ENCODE results near the gene KIRREL2.
"Not testable (repeated sequence)": the region's sequence is repeated elsewhere in the genome, so short reads cannot be mapped to it uniquely, and the experiment has no call there.

Gene KIRREL2

DNA sequence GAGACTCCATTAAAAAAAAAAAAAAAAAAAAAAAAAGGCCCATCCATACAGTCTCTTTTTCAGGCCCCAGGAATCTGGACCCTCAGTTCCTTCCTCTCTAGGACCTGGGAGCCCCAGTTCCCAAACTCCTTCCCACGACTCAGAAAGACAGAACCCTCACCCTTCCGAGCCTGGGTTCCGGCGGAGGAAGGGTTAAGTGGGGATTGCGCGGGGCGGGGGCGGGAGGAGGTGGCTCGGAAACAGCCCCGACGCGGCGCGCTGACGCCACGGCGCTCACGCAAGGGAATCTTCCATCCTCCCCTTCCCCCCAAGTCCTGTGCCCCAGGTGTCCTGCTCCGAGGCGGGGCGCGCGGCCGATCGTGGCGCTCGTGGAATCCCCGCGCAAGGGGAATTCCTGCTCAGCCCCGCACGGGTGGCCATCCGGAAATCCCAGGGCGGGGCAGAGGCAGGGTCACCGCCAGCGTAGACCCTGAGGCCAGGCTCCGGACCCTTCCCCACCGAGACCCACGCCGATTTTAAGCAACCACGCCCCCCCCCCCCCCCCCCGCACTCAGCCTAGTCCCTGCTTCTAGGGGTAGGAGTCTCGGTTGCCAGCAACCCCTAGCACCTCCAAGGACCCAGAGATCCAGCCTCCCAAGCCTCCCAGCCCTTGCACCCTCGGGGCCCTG is 43.0 kb downstream of the KIRREL2 start:
- DNase-seq (ENCODE audit: low read depth) = peak; percentile 81

DNA sequence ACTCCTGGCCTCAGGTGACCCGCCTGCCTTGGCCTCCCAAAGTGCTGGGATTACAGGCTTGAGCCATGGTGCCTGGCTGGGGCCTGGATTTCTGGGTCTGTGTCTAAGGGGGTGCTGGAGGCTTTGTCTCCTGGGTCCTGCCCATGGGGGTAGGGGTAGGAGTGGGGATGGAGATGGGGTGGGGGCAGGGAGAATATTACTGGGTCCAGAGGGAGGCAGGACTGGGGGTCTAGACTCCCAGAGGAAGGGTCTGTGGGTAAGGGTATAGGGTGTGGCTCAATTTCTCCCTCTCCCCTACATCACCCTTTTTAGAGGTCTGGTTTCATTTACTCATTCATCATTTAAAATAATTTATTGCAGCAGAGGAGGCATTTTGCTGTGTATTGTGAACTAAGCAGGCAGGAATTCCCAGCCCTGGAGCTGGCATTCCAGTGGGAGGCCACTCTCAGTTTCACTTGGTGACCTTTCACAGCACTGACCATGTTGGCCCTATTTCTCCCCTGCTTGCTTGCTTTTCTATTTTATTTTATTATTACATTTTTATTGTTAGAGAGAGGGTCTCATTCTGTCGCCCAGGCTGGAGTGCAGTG is 44.4 kb downstream of the KIRREL2 start:
- DNase-seq (ENCODE audit: low read depth) = no peak

DNA sequence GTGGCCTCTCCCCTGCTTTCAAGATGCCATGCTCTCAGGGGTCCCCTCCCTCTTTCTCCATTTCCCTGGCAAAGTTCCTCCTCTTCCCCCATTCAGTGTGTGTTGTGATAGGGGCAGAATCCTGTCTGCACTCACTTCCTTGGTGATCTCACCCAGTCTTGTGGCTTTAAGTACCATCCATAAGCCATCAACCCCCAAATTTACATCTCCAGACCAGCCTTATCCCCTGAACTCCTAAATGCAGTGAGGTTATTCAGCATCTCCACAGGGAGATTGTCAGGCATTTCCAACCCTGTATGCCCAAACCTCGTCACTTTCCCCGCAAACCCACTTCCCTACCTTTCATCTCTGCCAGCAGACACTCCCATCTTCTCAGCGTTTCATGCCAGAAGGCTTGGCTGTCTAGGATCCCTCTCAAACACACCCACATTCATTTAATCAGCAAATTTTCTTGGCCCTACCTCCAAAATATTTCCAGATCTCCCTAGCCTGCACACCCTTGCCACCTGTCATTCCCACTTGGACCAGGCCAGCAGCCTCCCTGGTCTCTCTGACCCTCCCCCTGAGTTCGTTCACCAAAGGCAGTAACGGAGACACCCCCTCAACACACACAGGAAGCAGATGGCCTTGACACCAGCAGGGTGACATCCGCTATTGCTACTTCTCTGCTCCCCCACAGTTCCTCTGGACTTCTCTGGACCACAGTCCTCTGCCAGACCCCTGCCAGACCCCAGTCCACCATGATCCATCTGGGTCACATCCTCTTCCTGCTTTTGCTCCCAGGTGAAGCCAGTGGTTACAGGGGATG is 45.3 kb downstream of the KIRREL2 start, which contains the start of gene HCST:
Gene HCST (plus strand): TSS at position 676 of the 808 bp plus-strand sequence. CDS start 65 bp downstream, at position 741.
- no peak for DNase-seq (ENCODE audit: low read depth)

DNA sequence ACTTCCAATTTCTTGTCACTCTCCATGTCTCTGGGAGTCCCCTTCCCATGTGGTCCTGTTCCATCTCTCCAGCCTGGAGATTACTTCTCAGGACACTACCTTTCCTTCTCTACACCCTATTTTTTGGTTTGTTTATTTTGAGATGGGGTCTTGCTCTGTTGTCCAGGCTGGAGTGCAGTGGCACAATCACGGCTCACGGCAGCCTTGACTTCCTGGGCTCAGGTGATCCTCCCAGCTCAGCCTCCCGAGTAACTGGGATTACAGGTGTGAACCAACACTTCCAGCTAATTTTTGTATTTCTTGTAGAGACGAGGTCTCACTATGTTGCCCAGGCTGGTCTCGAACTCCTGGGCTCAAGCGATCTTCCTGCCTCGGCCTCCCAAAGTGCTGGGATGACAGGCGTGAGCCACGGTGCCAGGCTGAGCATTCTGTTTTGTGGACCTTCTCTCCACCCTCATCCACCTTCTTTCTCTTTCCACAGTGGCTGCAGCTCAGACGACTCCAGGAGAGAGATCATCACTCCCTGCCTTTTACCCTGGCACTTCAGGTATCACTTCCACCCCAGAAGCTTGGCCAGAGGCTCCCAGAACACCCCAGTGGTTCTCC is 46.3 kb downstream of the KIRREL2 start:
- DNase-seq (ENCODE audit: low read depth) = no peak

DNA sequence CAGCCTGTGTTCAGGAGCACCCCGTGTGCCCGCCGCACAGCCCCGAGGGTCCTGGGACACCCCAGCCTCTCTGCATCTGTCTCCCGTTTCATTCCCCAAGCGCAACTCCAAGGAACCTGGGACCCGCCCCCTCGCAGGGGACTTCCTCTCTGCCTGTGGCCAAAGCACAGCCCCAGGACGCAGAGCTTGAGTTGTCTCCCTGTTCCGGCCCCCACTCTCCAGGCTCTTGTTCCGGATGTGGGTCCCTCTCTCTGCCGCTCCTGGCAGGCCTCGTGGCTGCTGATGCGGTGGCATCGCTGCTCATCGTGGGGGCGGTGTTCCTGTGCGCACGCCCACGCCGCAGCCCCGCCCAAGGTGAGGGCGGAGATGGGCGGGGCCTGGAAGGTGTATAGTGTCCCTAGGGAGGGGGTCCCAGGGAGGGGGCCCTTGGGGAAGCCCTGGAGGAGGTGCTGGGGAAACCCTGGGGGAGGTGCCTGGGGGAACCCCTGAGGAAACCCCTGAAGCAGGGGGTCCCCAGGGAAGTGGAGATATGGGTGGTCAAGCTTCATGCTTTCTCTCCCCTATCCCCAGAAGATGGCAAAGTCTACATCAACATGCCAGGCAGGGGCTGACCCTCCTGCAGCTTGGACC is 47.0 kb downstream of the KIRREL2 start:
- DNase-seq (ENCODE audit: low read depth) = peak; percentile 84

DNA sequence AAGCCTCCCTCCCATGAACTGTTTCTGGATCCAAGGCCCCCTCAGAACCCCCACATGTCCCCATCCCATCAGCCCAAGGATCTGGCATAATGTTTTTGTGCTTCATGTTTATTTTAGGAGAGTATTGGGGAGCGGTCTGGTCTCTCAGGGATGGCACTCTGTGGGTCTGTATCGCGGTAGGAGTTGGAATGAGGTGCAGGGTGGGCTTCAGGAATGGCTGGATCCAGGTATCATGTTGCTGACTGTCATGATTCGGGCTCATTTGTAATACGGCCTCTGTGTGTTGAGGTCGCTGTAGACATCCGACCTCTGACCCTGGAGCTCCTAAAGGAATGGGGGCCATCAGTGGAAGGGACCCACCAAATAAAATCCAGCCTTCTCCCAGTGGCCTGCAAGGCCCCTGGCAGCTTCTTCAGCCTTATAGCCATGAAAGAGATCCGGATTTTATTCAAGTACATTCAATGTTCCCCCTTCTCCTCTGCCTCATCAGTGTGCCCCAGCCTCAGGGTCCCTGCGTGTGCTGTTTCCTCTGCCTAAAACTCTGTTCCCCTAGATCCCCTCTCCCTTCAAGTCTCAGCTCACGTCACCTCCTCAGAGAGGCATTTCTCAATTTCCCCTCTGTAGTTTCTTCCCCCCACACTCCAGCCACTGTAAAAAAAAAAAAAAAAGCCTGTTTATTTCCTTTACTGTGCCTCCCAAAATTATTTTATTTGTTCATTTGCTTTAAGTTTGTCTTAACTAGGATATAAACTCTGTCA is 47.8 kb downstream of the KIRREL2 start:
- no peak for DNase-seq (ENCODE audit: low read depth)

DNA sequence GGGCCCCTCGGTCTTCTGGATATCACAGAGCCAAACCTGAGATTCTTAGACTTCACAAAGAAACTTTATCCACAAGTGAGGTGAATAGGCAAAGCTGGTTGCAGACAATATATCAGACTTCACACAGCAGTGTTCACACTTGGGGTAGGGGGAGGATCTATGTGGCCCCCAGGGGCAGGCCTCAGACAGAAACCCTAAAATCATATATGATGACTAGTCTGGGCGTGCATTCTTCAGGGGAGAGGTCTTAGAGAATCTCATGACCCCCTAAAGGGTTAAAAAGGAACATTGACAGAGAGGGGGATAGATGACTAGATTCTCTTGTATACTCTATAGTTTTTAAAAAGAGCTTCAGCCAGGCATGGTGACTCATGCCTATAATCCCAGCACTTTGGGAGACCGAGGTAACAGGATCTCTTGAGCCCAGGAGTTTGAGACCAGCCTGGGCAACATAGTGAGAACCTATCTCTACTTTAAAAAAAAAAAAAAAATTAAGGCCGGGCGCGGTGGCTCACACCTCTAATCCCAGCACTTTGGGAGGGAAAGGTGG is 48.5 kb downstream of the KIRREL2 start:
- DNase-seq (ENCODE audit: low read depth) = no peak

DNA sequence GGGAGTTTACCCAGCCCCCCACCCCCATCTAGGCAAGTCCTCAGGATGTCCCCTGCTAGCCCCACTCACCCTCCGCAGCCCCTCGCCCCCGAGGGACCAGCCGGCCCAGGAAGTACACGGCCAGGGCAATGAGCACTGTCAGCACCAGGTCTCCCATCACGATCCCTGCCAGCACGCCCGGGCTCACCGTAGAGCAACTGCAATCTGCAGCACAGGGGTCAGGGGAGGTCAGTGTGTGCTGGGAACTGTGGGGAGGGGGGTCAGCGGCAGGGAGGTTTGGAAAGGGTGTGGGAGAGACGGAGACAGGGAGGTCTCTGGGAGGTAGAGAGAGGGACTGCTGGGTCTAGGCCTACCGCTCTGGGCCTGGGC is 50.6 kb downstream of the KIRREL2 start:
- no peak for DNase-seq (ENCODE audit: low read depth)

DNA sequence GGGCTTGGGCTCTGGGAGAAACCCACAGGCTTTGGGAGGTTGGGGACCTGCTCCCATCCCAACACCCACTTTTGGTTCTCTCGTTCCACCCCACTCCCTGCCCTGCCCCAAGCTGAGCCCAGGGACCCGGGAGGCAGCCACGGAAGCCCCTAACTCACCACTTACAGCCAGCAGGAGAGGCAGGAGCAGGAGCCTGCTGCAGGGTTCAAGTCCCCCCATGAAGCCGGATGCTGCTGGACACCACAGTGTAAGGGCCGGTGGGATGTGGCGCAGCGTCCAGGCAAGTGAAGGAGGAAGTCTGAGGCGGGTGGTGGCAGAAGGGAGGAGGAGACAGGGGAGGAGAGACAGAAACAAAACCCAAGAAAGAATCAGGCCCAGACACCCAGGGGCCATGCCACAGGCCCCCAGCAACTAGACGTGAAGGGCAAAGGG is 51.3 kb downstream of the KIRREL2 start, which contains the start of gene TYROBP:
Gene TYROBP (minus strand): TSS at position 286 of the 432 bp plus-strand sequence. CDS start 67 bp downstream, at position 219.
- no peak for DNase-seq (ENCODE audit: low read depth)

DNA sequence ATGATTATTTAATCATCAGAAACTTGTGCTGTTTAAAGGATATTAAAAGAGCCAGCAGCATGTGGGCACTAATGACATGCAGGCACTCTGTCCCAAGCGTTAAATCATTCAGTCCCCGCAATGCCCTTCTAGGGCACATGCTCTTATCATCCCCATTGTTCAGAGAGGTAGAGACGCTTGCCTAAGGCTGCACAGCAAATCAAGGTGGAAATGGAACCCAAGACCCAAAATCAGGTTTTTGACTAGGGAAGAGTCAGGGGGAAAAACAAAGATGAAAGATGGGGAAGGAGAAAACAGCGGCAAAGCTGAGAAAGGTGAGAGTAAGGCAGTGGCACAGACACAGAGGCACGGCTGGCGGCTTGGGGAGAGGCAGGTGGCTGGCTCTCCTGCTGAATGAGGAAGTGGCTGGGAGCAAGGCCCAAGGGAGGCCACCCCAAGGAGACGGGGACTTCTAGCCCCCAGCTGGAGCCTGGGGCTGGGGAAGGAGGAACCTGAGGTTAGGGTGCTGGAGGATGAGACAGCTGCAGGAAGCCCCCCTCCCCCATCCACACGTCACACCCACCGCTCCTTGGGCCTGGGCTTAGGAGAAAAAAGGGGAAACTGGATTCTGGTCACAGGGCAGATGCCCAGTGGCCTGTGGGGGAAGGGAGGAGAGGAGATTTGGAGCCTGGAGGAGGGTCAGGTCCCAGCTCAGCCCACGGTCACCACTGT is 52.4 kb downstream of the KIRREL2 start:
- DNase-seq (ENCODE audit: low read depth) = no peak

DNA sequence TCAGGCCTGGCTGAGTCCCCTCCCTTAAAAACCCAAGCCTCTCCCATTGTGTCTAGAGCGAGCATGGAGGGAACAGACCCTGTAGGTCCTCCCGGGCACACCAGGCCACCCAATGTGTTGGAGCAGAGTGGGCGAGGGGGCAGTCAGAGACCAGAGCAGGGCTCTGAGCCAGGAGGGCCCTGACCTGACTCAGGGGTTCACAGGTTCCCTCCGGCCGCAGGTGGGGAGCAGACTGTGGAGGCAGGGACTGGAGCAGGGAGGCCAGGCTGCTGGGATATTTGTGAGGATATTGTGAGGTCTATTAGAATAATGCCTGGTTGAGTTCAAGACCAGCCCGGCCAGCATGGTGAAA is 52.9 kb downstream of the KIRREL2 start:
- no peak for DNase-seq (ENCODE audit: low read depth)

DNA sequence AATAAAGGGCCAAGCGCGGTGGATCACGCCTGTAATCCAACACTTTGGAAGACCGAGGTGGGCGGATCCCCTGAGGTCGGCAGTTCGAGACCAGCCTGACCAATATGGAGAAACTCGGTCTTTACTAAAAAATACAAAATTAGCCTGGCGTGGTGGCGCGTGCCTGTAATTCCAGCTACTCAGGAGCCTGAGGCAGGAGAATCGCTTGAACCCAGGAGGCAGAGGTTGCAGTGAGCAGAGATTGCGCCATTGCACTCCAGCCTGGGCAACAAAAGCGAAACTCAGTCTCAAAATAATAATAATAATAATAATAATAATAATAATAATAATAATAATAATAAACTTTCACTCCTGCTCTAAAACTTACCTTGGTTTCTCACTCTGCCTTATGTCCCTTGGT is 53.6 kb downstream of the KIRREL2 start:
- not testable (repeated sequence) for DNase-seq (ENCODE audit: low read depth)

DNA sequence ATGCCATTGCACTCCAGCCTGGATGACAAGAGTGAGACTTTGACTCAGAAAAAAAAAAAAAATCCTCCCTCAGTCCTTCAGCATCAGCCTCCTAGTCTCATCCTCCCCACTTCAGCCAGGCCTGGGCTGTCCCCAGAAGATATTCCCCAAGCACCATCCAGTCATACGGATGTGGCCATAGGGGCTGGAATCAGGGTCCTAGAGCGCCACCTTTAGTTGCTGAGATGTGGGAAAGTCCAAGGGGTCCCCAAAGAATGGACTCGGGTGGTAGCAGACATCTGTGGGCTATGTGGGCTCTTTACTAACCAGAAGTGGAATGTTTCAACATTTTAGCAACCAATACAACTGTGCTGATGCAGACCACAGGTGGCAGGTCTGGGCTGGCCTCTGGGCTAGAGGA is 54.5 kb downstream of the KIRREL2 start:
- DNase-seq (ENCODE audit: low read depth) = no peak

DNA sequence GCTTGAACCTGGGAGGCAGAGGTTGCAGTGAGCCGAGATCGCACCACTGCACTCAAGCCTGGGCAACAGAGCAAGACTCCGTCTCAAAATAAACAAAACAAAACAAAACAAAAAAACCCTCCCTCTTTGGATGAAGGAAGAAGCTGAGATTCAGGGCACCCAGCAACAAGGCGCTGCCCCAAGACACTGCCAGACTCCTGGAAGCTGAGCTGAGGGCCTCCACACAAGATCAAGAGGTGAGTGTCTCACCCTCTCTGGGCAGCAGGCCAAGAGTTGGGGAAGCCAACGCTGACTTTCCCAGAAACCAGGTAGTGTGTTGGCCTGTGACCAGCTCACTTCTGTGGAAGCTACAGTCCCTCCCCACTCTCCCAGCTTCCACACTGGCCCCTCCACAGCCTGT is 55.1 kb downstream of the KIRREL2 start:
- DNase-seq (ENCODE audit: low read depth) = no peak

DNA sequence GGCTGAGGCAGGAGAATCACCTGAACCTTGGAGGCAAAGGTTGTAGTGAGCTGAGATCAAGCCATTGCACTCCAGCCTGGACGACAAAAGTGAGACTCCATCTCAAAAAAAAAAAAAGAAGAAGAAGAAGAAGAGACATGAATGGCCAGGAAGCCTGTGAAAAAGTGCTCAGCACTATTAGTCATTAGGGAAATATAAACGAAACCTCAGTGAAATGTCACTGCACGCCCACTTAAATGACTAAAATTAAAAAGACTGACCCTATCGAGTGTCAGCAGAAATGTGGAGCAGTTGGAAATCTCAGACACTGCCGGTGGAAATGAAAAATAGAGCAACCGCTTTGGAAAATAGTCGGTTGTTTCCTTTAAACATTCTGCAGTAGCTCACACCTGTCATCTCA is 56.9 kb downstream of the KIRREL2 start:
- DNase-seq (ENCODE audit: low read depth) = no peak

DNA sequence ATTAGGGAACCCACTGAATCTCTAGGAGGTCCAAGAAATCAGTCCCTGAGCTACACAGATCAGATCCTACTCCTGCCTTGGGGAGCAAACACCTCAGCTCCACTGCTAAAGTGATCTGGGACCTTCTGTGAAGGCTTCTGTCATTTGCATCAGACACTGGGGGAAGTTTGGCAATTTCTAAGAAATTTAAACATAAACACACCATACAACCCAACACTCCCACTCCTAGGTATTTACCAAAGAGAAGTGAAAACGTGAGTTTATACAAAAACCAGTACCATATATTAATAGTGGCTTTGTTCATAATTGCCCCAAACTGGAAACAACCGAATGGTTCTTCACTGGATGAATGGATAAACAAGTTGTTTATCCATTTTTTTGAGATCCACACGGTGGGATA is 58.7 kb downstream of the KIRREL2 start:
- DNase-seq (ENCODE audit: low read depth) = no peak

Measured in stimulated activated CD8-positive, alpha-beta memory T cell treated with anti-CD3 and anti-CD28 coated beads, Interleukin-12 subunit alpha, Interleukin-12 subunit beta, amount 100 ng/mL, for 4 hours (primary cell).